Fibroblast of lung (primary cell): ENCODE results near the gene TBCC. TPM values are rescaled to one million over a fixed set of nuclear protein-coding genes. Genes with fewer than 3 reads are reported as not detected.

Experiments used
- DNase-seq, 2 donors: peaks; one replicate each; pipeline versions ENCODE4 v3.0.0 to v3.0.0-alpha.2; 2010; ENCODE audit warnings: low read depth in 2 of 2
- H2AFZ ChIP-seq: 2 replicates; pipeline ENCODE4 v1.5.1; 2012; ENCODE audit warnings: low read length, control low read depth, inconsistent platforms
- H3K27ac ChIP-seq: 2 replicates; pipeline ENCODE4 v1.5.1; 2011; ENCODE audit warnings: low read length, control low read depth; ENCODE audit not compliant: insufficient read depth
- H3K27me3 ChIP-seq: 2 replicates; pipeline ENCODE4 v1.5.1; 2011; ENCODE audit warnings: mild to moderate bottlenecking, low read length; ENCODE audit not compliant: control insufficient read depth, insufficient read depth
- H3K36me3 ChIP-seq: 2 replicates; pipeline ENCODE4 v1.5.1; 2011; ENCODE audit warnings: low read length; ENCODE audit not compliant: control insufficient read depth, insufficient read depth
- H3K4me1 ChIP-seq: 2 replicates; pipeline ENCODE4 v1.5.1; 2011; ENCODE audit warnings: low read length; ENCODE audit not compliant: control insufficient read depth, insufficient read depth; ENCODE audit errors: extremely low read depth
- H3K4me2 ChIP-seq: 2 replicates; pipeline ENCODE4 v1.5.1; 2011; ENCODE audit warnings: low read length, control low read depth; ENCODE audit not compliant: insufficient read depth; ENCODE audit errors: extremely low read depth
- H3K4me3 ChIP-seq, 4 experiments: fragments of 200-600 bp in 1 of 4; sonication (generic) in 1 of 4; replicated peaks in 1 of 4; 2 replicates each; pipeline ENCODE4 v1.5.1; 2011 to 2016; ENCODE audit warnings: low read length in 4 of 4, low read depth in 3 of 4, mild to moderate bottlenecking in 3 of 4, control low read depth in 2 of 4, inconsistent platforms in 1 of 4, mixed read lengths in 1 of 4; ENCODE audit not compliant: insufficient read depth in 1 of 4; ENCODE audit errors: control extremely low read depth in 1 of 4
- H3K79me2 ChIP-seq: 2 replicates; pipeline ENCODE4 v1.5.1; 2012; ENCODE audit warnings: mild to moderate bottlenecking, low read length, inconsistent platforms; ENCODE audit not compliant: control insufficient read depth, insufficient read depth
- H3K9ac ChIP-seq: 2 replicates; pipeline ENCODE4 v1.5.1; 2011; ENCODE audit warnings: mild to moderate bottlenecking, low read length, control low read depth; ENCODE audit not compliant: insufficient read depth
- H3K9me3 ChIP-seq: 2 replicates; pipeline ENCODE4 v1.5.1; 2012; ENCODE audit warnings: low read depth, low read length; ENCODE audit not compliant: control insufficient read depth, insufficient read depth
- H4K20me1 ChIP-seq: 2 replicates; pipeline ENCODE4 v1.5.1; 2011; ENCODE audit warnings: low read length; ENCODE audit not compliant: control insufficient read depth, insufficient read depth; ENCODE audit errors: extremely low read depth
- EZH2 ChIP-seq: IDR thresholded peaks from 2 replicates; pipeline ENCODE4 v1.5.1; 2012; ENCODE audit warnings: low read length, control low read depth, mild to moderate bottlenecking; ENCODE audit errors: missing control alignments
- polyA plus RNA-seq, 2 donors: library from polyadenylated mRNA; depleted of rRNA in 1 of 2; stranded (reverse) in 1 of 2; unstranded in 1 of 2; fragments of >200 nt; gene quantifications; 2 replicates each; pipeline ENCODE4 v1.2.1, GENCODE V29; 2011 to 2012; ENCODE audit warnings: missing spikeins in 1 of 2
- total RNA-seq: library from RNA; depleted of rRNA; stranded (reverse); fragments of >200 nt; gene quantifications from 2 replicates; pipeline ENCODE4 v1.2.1, GENCODE V29; 2014
- TF ChIP-seq, protein P1 (sequence below), 2 donors: IDR thresholded peaks in 1 of 2; conservative IDR thresholded peaks in 1 of 2; 1 replicate in 1 of 2; 2 replicates in 1 of 2; pipeline ENCODE4 v1.5.1; 2011 to 2012; ENCODE audit warnings: low read length in 2 of 2, control low read depth in 1 of 2, inconsistent platforms in 1 of 2, low read depth in 1 of 2, mild to moderate bottlenecking in 1 of 2

TBCC gene
- total and polyA plus RNA-seq, 2 donors (not counting 1 experiment from before 2014, with no cell fraction given): 18.2 to 50.0 TPM

DNA sequence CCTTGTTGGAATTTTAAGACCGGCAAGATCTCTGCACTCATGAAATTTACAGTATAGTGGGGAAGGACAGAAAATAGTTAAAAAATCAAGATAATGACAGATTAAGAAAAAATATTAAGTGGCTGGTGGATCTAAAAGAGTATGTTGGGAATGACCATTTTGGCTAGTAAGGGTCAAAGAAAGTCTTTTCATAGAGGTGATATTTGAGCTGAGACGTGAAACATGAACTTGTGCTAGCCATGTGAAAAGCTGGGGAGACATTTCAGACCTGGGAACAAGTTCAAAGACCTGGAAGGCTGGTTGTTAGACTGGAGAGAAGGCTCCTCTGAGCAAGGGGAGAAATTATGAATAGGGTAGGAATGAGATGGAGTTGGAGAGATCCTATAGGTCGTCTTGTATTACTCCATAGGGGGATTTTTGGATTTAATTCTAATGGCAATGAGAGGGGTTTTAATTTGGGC is 40.7 kb upstream of the TBCC start:
- Histone ChIP-seq H3K27ac (no peak overlapping the region), H3K4me3 (no peak overlapping the region), H3K4me2 (no peak overlapping the region), H3K9ac (no peak overlapping the region), H3K36me3 (peaks cover 2% of the 10 kb centered on the region), H3K4me1 (peaks cover 11% of the 10 kb centered on the region), H3K79me2 (peaks cover 41% of the 10 kb centered on the region), H4K20me1 (no peaks in the 10 kb centered on the region), H3K27me3 (no peaks in the 10 kb centered on the region), H2AFZ (no peak overlapping the region), H3K9me3 (no peaks in the 10 kb centered on the region)
- TF ChIP-seq EZH2: no peak
- TF ChIP-seq, protein P1, sequence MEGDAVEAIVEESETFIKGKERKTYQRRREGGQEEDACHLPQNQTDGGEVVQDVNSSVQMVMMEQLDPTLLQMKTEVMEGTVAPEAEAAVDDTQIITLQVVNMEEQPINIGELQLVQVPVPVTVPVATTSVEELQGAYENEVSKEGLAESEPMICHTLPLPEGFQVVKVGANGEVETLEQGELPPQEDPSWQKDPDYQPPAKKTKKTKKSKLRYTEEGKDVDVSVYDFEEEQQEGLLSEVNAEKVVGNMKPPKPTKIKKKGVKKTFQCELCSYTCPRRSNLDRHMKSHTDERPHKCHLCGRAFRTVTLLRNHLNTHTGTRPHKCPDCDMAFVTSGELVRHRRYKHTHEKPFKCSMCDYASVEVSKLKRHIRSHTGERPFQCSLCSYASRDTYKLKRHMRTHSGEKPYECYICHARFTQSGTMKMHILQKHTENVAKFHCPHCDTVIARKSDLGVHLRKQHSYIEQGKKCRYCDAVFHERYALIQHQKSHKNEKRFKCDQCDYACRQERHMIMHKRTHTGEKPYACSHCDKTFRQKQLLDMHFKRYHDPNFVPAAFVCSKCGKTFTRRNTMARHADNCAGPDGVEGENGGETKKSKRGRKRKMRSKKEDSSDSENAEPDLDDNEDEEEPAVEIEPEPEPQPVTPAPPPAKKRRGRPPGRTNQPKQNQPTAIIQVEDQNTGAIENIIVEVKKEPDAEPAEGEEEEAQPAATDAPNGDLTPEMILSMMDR (conservative IDR thresholded peaks at IDR 0.05 in 1 of 2, IDR thresholded peaks at IDR 0.05 in 1 of 2; ENCODE audit: low read depth in 1 of 2, low read length in 2 of 2): no peak
- DNase-seq: no peak

DNA sequence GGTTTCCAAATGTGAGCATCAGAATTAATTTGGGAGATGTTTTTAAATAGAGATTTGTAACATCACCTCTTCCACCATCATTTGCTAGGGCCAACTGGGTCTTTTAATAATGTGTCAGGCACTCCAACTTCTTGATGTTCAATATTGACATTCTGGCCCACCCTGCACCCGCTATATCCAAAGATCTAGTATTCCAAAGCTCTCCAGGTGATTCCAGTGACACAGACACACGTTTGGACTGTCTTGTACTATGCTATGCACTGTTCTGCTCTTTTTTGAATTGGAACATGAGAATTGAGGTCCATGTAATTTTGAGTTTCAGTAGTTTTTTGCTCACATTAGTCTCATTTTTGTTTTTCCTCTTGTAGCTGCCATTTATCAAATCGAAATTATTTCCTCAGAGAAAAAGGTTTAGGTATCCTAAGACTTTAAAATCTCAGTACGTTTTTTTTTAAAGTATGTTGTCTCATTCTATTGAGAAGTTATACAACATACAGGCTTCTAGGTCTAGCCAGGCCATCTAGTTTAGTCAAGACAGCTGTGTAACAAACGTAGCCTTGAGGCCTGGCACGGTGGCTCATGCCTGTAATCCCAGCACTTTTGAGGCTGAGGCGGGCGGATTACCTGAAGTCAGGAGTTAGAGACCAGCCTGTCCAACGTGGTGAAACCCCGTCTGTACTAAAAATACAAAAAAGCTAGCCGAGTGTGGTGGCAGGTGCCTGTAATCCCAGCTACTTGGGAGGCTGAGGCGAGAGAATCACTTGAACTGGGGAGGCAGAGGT is 39.0 kb upstream of the TBCC start:
- TF ChIP-seq, protein P1 (conservative IDR thresholded peaks at IDR 0.05 in 1 of 2, IDR thresholded peaks at IDR 0.05 in 1 of 2; ENCODE audit: low read depth in 1 of 2, low read length in 2 of 2): no peak
- TF ChIP-seq EZH2: no peak
- H3K79me2 ChIP-seq: peaks cover 41% of the 10 kb centered on the region
- H2AFZ ChIP-seq: no peak overlapping the region
- H3K4me2 ChIP-seq: peak overlapping the region; percentile 86
- H3K9me3 ChIP-seq: no peaks in the 10 kb centered on the region
- H3K9ac ChIP-seq: no peak overlapping the region
- no peaks in the 10 kb centered on the region for H4K20me1 ChIP-seq
- H3K36me3 ChIP-seq: peaks cover 2% of the 10 kb centered on the region
- no peak overlapping the region for H3K27ac ChIP-seq
- DNase-seq: no peak
- no peaks in the 10 kb centered on the region for H3K27me3 ChIP-seq
- H3K4me3 ChIP-seq: peak overlapping the region; percentile 66 to 99 (median 84)
- H3K4me1 ChIP-seq: peaks cover 7% of the 10 kb centered on the region

GRCh38 chr6:42783876-42784642 is 38.2 kb upstream of the TBCC start:
- H2AFZ ChIP-seq: no peak overlapping the region
- TF ChIP-seq, protein P1 (conservative IDR thresholded peaks at IDR 0.05 in 1 of 2, IDR thresholded peaks at IDR 0.05 in 1 of 2; ENCODE audit: low read depth in 1 of 2, low read length in 2 of 2): no peak
- no peak for TF ChIP-seq EZH2
- no peaks in the 10 kb centered on the region for H3K9me3 ChIP-seq
- peaks cover 41% of the 10 kb centered on the region for H3K79me2 ChIP-seq
- H4K20me1 ChIP-seq: no peaks in the 10 kb centered on the region
- peaks cover 2% of the 10 kb centered on the region for H3K36me3 ChIP-seq
- peak overlapping the region; percentile 99 for H3K9ac ChIP-seq
- peak overlapping the region; percentile 66 to 99 (median 84) for H3K4me3 ChIP-seq
- peak; percentile 10 to 25 for DNase-seq
- H3K4me1 ChIP-seq: peaks cover 5% of the 10 kb centered on the region
- H3K4me2 ChIP-seq: peak overlapping the region; percentile 86
- peak overlapping the region; percentile 96 for H3K27ac ChIP-seq
- H3K27me3 ChIP-seq: no peaks in the 10 kb centered on the region
